Measurements from ENCODE around the gene FXYD2. TPM values are rescaled to one million over a fixed set of nuclear protein-coding genes. Genes with fewer than 3 reads are reported as not detected.
A peak's percentile ranks its signal among the peaks of the same experiment; 100 is the strongest.

Gene FXYD2
- total RNA-seq, 6 experiments from 2014 or later = 9.3 to 13.7 (median 11.4) TPM

GRCh38 chr11:117825538-117826189, 1.1 kb upstream of the FXYD2 start:
- H3K4me1 ChIP-seq = no peaks in the 10 kb centered on the region
- no peaks in the 10 kb centered on the region for H3K27me3 ChIP-seq
- TF ChIP-seq POLR2A (IDR thresholded peaks at IDR 0.05) = no peak
- TF ChIP-seq CTCF (IDR thresholded peaks at IDR 0.05) = no peak
- peak overlapping the region in 1 of 3 donors; percentile 33 for H3K27ac ChIP-seq
- no peak for ATAC-seq
- no peaks in the 10 kb centered on the region for H3K36me3 ChIP-seq
- intact Hi-C loops (cut with DNase I) = no loop called here
- WGBS (ENCODE audit: insufficient coverage, low coverage, low lambda C conversion rate, missing lambda C conversion rate) = 63% methylated on average over 4 of the region's 8 CpGs
- DNase-seq = peak in 1 of 3 donors; percentile 37
- no peak overlapping the region for H3K4me3 ChIP-seq
- H3K9me3 ChIP-seq = no peaks in the 10 kb centered on the region

- DNase-seq (peak; percentile 54 to 63 (median 63)), ATAC-seq (peak; percentile 55 to 68 (median 62))
- intact Hi-C loops (cut with DNase I) = no loop called here
- WGBS (ENCODE audit: insufficient coverage, low coverage, low lambda C conversion rate, missing lambda C conversion rate) = 0% methylated on average over 1 of the region's 13 CpGs
- TF ChIP-seq POLR2A (IDR thresholded peaks at IDR 0.05) = no peak
- TF ChIP-seq CTCF (IDR thresholded peaks at IDR 0.05) = no peak
- H3K4me3 ChIP-seq = peak overlapping the region in 1 of 3 donors; percentile 6
- peak overlapping the region; percentile 36 to 70 (median 45) for H3K27ac ChIP-seq
- H3K4me1 ChIP-seq = no peaks in the 10 kb centered on the region
- no peaks in the 10 kb centered on the region for H3K27me3 ChIP-seq
- H3K9me3 ChIP-seq = no peaks in the 10 kb centered on the region
- H3K36me3 ChIP-seq = no peaks in the 10 kb centered on the region
Observed at GRCh38 chr11:117823946-117824420, 561 bp downstream of the FXYD2 start.

- Histone ChIP-seq H3K27ac (peak overlapping the region; percentile 36 to 70 (median 45)), H3K27me3 (no peaks in the 10 kb centered on the region), H3K4me3 (peak overlapping the region in 1 of 3 donors; percentile 6), H3K9me3 (no peaks in the 10 kb centered on the region), H3K36me3 (no peaks in the 10 kb centered on the region), H3K4me1 (no peaks in the 10 kb centered on the region)
- peak in 2 of 3 donors; percentile 45 to 61 for DNase-seq
- TF ChIP-seq CTCF (IDR thresholded peaks at IDR 0.05) = peak in 2 of 4 donors; percentile 8 to 21
- no peak for TF ChIP-seq POLR2A (IDR thresholded peaks at IDR 0.05)
- intact Hi-C loops (cut with DNase I) = no loop called here
- WGBS (ENCODE audit: insufficient coverage, low coverage, low lambda C conversion rate, missing lambda C conversion rate) = 23% methylated on average over 4 of the region's 18 CpGs
- ATAC-seq = peak; percentile 20 to 27 (median 24)
Observed at GRCh38 chr11:117823294-117823945, 1.1 kb downstream of the FXYD2 start.

- Histone ChIP-seq H3K4me1 (no peaks in the 10 kb centered on the region), H3K27me3 (no peaks in the 10 kb centered on the region), H3K36me3 (no peaks in the 10 kb centered on the region), H3K27ac (no peak overlapping the region), H3K9me3 (no peaks in the 10 kb centered on the region), H3K4me3 (no peak overlapping the region)
- intact Hi-C loops (cut with DNase I) = no loop called here
- ATAC-seq (peak in 1 of 4 donors; percentile 4), DNase-seq (peak in 2 of 3 donors; percentile 53 to 55)
- 48% methylated on average over 6 of the region's 33 CpGs for WGBS (ENCODE audit: insufficient coverage, low coverage, low lambda C conversion rate, missing lambda C conversion rate)
- TF ChIP-seq CTCF (IDR thresholded peaks at IDR 0.05) (peak; percentile 24 to 43 (median 30)), POLR2A (IDR thresholded peaks at IDR 0.05) (no peak)
Observed at GRCh38 chr11:117822074-117823033, 2.2 kb downstream of the FXYD2 start.

All from right lobe of liver (tissue), 6 donors.